Measurements from ENCODE around the gene ZNF205. TPM values are rescaled to one million over a fixed set of nuclear protein-coding genes. Genes with fewer than 3 reads are reported as not detected.

ZNF205 gene
- total RNA-seq, 1 experiment from 2014 or later, result 17.0 TPM

DNA sequence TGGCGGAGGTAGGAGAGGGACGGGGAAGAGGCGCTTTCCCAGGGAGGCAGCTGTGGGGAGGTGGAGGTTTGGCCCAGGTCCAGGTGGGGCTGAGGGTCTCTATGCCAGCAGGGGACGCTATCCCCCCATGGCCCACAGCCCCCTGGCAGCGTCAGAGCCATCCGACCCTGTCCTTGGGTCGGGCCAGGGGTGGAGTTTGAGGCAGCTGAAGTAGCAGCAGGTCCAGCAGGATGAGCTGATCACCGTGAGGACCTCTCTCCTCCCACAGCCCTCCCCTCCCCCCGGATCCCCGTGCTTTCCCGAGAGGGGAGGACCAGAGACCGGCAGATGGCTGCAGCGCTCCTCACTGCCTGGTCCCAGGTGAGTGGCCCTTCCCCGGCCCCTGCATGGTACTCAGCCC lies 3.2 kb downstream of the ZNF205 start (continued):
- no peak for TF ChIP-seq ZNF274 (IDR thresholded peaks at IDR 0.05; ENCODE audit: low read depth, low read length)
- TF ChIP-seq YY1 (IDR thresholded peaks at IDR 0.05; ENCODE audit: extremely low read depth, insufficient replicate concordance, low read depth, low read length), result no peak

DNA sequence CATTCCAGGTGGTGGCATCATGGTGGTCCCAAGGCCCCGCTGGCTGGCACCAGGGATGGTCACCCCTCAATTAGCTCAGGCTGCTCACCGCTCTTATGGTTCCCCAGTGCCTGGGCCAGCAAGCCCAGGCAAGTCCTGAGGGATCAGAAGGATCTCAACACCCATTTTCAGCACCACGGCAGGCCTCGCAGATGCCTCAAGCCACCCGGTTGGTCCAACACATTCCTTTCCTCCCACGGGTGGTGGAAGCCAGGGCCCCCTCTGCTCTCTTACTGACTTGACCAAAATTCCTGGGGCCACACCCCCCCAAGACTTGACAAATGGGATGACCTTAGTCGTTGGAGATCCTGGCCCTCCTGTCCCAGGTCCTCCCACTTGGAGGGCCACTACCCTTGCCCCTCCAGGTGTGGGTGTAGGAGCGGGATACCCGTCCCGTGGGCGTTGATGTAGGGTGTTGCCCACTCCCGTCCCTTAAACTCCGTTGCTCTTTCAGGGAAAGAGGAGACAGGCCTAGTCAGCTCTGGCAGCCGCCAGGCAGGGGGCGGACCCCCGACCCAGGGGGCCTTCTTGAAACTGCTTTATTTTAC lies 5.9 kb downstream of the ZNF205 start:
- CTCF ChIA-PET, result interaction anchor here (1.5 kb wide), 1 partner anchor 11 kb away, joined by 4 read pairs; no protein-coding TSS in a partner anchor
- POLR2A ChIA-PET, result no interaction called here
- ATAC-seq (no peak), DNase-seq (ENCODE audit: low read depth, low spot score) (no peak)
- H3K9me3 ChIP-seq (ENCODE audit: control insufficient read depth in 1 of 2, insufficient read depth in 1 of 2, low read depth in 1 of 2, low read length in 2 of 2), result no peaks in the 10 kb centered on the region
- intact Hi-C loops (cut with micrococcal nuclease), result no loop called here
- H3K27me3 ChIP-seq (ENCODE audit: insufficient read depth, low read length), result no peaks in the 10 kb centered on the region
- no peaks in the 10 kb centered on the region for H4K20me1 ChIP-seq (ENCODE audit: insufficient read depth)
- peaks cover 5% of the 10 kb centered on the region; the same call in 1 of the 2 replicates for H3K79me2 ChIP-seq (ENCODE audit: insufficient read depth, low read length)
- TF ChIP-seq JUND (IDR thresholded peaks at IDR 0.05), result no peak
- no peak for TF ChIP-seq RAD21 (IDR thresholded peaks at IDR 0.05; ENCODE audit: low read depth)
- TF ChIP-seq, protein P1, sequence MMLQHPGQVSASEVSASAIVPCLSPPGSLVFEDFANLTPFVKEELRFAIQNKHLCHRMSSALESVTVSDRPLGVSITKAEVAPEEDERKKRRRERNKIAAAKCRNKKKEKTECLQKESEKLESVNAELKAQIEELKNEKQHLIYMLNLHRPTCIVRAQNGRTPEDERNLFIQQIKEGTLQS (IDR thresholded peaks at IDR 0.05), result no peak
- no peak for TF ChIP-seq ZNF274 (IDR thresholded peaks at IDR 0.05; ENCODE audit: low read depth, low read length)
- TF ChIP-seq, protein P2, sequence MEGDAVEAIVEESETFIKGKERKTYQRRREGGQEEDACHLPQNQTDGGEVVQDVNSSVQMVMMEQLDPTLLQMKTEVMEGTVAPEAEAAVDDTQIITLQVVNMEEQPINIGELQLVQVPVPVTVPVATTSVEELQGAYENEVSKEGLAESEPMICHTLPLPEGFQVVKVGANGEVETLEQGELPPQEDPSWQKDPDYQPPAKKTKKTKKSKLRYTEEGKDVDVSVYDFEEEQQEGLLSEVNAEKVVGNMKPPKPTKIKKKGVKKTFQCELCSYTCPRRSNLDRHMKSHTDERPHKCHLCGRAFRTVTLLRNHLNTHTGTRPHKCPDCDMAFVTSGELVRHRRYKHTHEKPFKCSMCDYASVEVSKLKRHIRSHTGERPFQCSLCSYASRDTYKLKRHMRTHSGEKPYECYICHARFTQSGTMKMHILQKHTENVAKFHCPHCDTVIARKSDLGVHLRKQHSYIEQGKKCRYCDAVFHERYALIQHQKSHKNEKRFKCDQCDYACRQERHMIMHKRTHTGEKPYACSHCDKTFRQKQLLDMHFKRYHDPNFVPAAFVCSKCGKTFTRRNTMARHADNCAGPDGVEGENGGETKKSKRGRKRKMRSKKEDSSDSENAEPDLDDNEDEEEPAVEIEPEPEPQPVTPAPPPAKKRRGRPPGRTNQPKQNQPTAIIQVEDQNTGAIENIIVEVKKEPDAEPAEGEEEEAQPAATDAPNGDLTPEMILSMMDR (IDR thresholded peaks at IDR 0.05 in 2 of 3, conservative IDR thresholded peaks at IDR 0.05 in 1 of 3; ENCODE audit: borderline replicate concordance in 1 of 3, insufficient read depth in 1 of 3, low read depth in 2 of 3, low read length in 2 of 3), result no peak
- TF ChIP-seq YY1 (IDR thresholded peaks at IDR 0.05; ENCODE audit: extremely low read depth, insufficient replicate concordance, low read depth, low read length), result no peak
- TF ChIP-seq SIN3A (IDR thresholded peaks at IDR 0.05; ENCODE audit: low read depth), result no peak
- no peak for TF ChIP-seq EGR1 (IDR thresholded peaks at IDR 0.05; ENCODE audit: low read depth)
- TF ChIP-seq TCF7L2 (IDR thresholded peaks at IDR 0.05; ENCODE audit: borderline replicate concordance, extremely low read depth, insufficient read depth, insufficient read length), result no peak
- no peak for TF ChIP-seq ZFX (IDR thresholded peaks at IDR 0.05)
- TF ChIP-seq, protein P3, sequence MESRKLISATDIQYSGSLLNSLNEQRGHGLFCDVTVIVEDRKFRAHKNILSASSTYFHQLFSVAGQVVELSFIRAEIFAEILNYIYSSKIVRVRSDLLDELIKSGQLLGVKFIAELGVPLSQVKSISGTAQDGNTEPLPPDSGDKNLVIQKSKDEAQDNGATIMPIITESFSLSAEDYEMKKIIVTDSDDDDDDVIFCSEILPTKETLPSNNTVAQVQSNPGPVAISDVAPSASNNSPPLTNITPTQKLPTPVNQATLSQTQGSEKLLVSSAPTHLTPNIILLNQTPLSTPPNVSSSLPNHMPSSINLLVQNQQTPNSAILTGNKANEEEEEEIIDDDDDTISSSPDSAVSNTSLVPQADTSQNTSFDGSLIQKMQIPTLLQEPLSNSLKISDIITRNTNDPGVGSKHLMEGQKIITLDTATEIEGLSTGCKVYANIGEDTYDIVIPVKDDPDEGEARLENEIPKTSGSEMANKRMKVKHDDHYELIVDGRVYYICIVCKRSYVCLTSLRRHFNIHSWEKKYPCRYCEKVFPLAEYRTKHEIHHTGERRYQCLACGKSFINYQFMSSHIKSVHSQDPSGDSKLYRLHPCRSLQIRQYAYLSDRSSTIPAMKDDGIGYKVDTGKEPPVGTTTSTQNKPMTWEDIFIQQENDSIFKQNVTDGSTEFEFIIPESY (IDR thresholded peaks at IDR 0.05; ENCODE audit: extremely low read depth, insufficient replicate concordance, low read length), result no peak
- BruUV-seq (replicated peaks), result no TSS peak
- RAD21 ChIA-PET (ENCODE audit: low non-redundant PET in 1 of 2, low total read pairs in 2 of 2, uncharacterized antibody in 2 of 2, unreplicated experiment in 2 of 2), result interaction anchor here in 1 of 2 experiments (0.7 kb wide), 1 partner anchor 72 kb away, joined by 3 read pairs; no protein-coding TSS in a partner anchor
- no peak overlapping the region for H2AFZ ChIP-seq (ENCODE audit: low read depth, low read length, poor library complexity, severe bottlenecking)
- H3K9ac ChIP-seq (ENCODE audit: low read length), result no peak overlapping the region
- H3K4me2 ChIP-seq (ENCODE audit: low read length), result no peak overlapping the region
- H3K36me3 ChIP-seq (ENCODE audit: control insufficient read depth in 1 of 2, insufficient read depth in 2 of 2, low read length in 2 of 2), result peaks cover 5 to 9% of the 10 kb centered on the region in 2 experiments; a peak in 3 of 4 replicates
- H3K27ac ChIP-seq (ENCODE audit: low read depth, low read length), result no peak overlapping the region
- no peaks in the 10 kb centered on the region for H3K9me2 ChIP-seq (ENCODE audit: insufficient read depth)
- no peak overlapping the region for H3K4me3 ChIP-seq (replicated peaks in 1 of 2; ENCODE audit: low read depth in 1 of 2, low read length in 2 of 2)
- H3K4me1 ChIP-seq (ENCODE audit: control insufficient read depth in 1 of 2, insufficient read depth in 2 of 2, low read length in 2 of 2), result peaks cover 7 to 9% of the 10 kb centered on the region in 2 experiments
